DOHH2 (cell line): ENCODE measurements around the gene ARMC10.

ENCODE experiments used
- CTCF ChIP-seq: fragments of 200-600 bp; sonication (generic); IDR thresholded peaks from one replicate; pipeline ENCODE4 v1.5.1; 2014; ENCODE audit warnings: antibody characterized with exemption, mild to moderate bottlenecking, low read depth, low read length; ENCODE audit not compliant: poor library complexity, severe bottlenecking
- EZH2phosphoT487 ChIP-seq: fragments of 200-600 bp; sonication (generic); IDR thresholded peaks from 2 replicates; pipeline ENCODE4 v1.6.1; 2017; ENCODE audit warnings: borderline replicate concordance, mild to moderate bottlenecking, antibody characterized with exemption, low read length, moderate library complexity, mixed read lengths

GRCh38 chr7:103048833-103049232, 26.1 kb upstream of the ARMC10 start:
- TF ChIP-seq CTCF (no peak), EZH2phosphoT487 (no peak)
